ENCODE data around the gene PRIMA1. TPM values are rescaled to one million over a fixed set of nuclear protein-coding genes. Genes with fewer than 3 reads are reported as not detected.

The PRIMA1 gene
- total RNA-seq, 1 experiment from 2014 or later: 0.26 TPM

DNA sequence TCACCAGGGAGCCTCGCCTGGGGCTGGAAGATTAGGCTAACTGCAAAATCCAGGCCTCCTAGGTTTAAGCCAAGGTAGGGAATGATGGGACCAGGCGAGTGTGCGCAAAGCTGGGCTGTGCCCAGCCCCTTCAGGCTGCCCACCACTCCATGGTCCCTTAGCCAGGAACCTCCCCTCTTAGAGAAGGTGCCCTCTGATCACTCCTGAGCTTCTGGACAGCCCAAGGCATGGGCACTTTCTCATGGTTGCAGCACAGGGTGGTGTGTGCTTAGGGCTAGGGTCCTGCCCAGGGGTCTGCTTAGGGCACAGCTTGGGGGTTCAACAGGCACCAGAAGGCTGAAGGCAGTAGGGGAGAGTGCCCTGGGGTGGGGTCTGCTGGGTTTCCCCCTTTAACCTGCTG, 69.0 kb downstream of the PRIMA1 start:
- BruUV-seq (replicated peaks): no TSS peak
- DNase-seq (ENCODE audit: low read depth, low spot score): no peak
- H3K36me3 ChIP-seq (ENCODE audit: control insufficient read depth, insufficient read depth, low read length): no peaks in the 10 kb centered on the region
- intact Hi-C loops (cut with micrococcal nuclease; ENCODE audit: unreplicated experiment) (no loop called here), in situ Hi-C loops (cut with HindIII; ENCODE audit: low pct_unique_long_range_greater_than_20kb, low sequenced_read_pairs) (no loop called here)
- TF ChIP-seq TCF7L2 (IDR thresholded peaks at IDR 0.05; ENCODE audit: low read depth, low read length) (no peak), SIN3A (IDR thresholded peaks at IDR 0.05; ENCODE audit: borderline replicate concordance, insufficient read depth, low read depth, low read length) (no peak), POLR2AphosphoS5 (IDR thresholded peaks at IDR 0.05; ENCODE audit: low read depth, low read length) (no peak)
- TF ChIP-seq, protein P1, sequence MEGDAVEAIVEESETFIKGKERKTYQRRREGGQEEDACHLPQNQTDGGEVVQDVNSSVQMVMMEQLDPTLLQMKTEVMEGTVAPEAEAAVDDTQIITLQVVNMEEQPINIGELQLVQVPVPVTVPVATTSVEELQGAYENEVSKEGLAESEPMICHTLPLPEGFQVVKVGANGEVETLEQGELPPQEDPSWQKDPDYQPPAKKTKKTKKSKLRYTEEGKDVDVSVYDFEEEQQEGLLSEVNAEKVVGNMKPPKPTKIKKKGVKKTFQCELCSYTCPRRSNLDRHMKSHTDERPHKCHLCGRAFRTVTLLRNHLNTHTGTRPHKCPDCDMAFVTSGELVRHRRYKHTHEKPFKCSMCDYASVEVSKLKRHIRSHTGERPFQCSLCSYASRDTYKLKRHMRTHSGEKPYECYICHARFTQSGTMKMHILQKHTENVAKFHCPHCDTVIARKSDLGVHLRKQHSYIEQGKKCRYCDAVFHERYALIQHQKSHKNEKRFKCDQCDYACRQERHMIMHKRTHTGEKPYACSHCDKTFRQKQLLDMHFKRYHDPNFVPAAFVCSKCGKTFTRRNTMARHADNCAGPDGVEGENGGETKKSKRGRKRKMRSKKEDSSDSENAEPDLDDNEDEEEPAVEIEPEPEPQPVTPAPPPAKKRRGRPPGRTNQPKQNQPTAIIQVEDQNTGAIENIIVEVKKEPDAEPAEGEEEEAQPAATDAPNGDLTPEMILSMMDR (IDR thresholded peaks at IDR 0.05): no peak
- TF ChIP-seq, protein P2, sequence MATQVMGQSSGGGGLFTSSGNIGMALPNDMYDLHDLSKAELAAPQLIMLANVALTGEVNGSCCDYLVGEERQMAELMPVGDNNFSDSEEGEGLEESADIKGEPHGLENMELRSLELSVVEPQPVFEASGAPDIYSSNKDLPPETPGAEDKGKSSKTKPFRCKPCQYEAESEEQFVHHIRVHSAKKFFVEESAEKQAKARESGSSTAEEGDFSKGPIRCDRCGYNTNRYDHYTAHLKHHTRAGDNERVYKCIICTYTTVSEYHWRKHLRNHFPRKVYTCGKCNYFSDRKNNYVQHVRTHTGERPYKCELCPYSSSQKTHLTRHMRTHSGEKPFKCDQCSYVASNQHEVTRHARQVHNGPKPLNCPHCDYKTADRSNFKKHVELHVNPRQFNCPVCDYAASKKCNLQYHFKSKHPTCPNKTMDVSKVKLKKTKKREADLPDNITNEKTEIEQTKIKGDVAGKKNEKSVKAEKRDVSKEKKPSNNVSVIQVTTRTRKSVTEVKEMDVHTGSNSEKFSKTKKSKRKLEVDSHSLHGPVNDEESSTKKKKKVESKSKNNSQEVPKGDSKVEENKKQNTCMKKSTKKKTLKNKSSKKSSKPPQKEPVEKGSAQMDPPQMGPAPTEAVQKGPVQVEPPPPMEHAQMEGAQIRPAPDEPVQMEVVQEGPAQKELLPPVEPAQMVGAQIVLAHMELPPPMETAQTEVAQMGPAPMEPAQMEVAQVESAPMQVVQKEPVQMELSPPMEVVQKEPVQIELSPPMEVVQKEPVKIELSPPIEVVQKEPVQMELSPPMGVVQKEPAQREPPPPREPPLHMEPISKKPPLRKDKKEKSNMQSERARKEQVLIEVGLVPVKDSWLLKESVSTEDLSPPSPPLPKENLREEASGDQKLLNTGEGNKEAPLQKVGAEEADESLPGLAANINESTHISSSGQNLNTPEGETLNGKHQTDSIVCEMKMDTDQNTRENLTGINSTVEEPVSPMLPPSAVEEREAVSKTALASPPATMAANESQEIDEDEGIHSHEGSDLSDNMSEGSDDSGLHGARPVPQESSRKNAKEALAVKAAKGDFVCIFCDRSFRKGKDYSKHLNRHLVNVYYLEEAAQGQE (IDR thresholded peaks at IDR 0.05; ENCODE audit: insufficient read depth in 1 of 2, low read depth in 2 of 2, low read length in 1 of 2): no peak
- no peaks in the 10 kb centered on the region for H3K9me3 ChIP-seq (ENCODE audit: control insufficient read depth, insufficient read depth, low read depth, low read length)
- no peak overlapping the region for H3K4me3 ChIP-seq (ENCODE audit: low read depth in 2 of 2, low read length in 2 of 2)
- H3K27me3 ChIP-seq (ENCODE audit: control insufficient read depth, insufficient read depth, low read length): no peaks in the 10 kb centered on the region
- CTCF ChIA-PET: no interaction called here
- no peaks in the 10 kb centered on the region for H3K4me1 ChIP-seq (ENCODE audit: control insufficient read depth, insufficient read depth, low read length)
- ATAC-seq: no peak
- POLR2A ChIA-PET: no interaction called here
- H3K27ac ChIP-seq (ENCODE audit: low read length): no peak overlapping the region

DNA sequence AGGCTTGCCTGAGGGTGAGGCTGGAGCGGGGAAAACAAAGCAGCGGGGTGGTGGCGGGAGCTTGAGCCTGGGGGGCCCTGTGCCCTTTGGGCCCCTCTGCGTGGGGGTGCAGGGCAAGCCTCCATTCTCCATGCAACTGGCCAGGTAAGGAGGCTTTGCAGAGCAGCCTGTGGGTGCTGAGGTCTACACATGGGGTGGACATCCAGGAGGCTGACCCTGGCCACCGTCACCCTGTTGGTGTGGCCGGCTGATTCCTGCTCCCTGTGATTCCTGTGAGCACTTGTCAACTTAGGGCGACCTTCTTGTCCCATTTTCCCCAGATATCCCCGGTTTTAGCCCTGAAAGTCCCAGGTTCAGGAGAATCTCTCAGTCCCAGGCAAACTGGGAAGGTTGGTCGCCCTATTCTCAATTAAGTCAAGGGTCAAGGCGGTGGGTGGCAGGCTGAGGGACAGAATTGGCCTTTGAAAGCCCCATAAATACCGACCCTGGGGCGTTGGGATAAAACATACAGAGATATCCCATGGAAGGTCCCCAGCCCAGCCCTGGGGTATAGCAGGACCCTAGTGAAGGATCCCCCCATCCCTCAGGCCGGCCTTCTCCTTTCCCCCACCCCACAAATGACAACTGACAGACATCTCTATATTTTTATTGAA, 70.5 kb downstream of the PRIMA1 start:
- DNase-seq (ENCODE audit: low read depth, low spot score) (no peak), ATAC-seq (no peak)
- in situ Hi-C loops (cut with HindIII; ENCODE audit: low pct_unique_long_range_greater_than_20kb, low sequenced_read_pairs): no loop called here
- Histone ChIP-seq H3K9me3 (ENCODE audit: control insufficient read depth, insufficient read depth, low read depth, low read length) (no peaks in the 10 kb centered on the region), H3K27me3 (ENCODE audit: control insufficient read depth, insufficient read depth, low read length) (no peaks in the 10 kb centered on the region), H3K4me3 (ENCODE audit: low read depth in 2 of 2, low read length in 2 of 2) (no peak overlapping the region), H3K4me1 (ENCODE audit: control insufficient read depth, insufficient read depth, low read length) (no peaks in the 10 kb centered on the region), H3K36me3 (ENCODE audit: control insufficient read depth, insufficient read depth, low read length) (no peaks in the 10 kb centered on the region), H3K27ac (ENCODE audit: low read length) (no peak overlapping the region)
- ChIA-PET POLR2A (no interaction called here), CTCF (no interaction called here)
- no TSS peak for BruUV-seq (replicated peaks)
- intact Hi-C loops (cut with micrococcal nuclease; ENCODE audit: unreplicated experiment): no loop called here
- TF ChIP-seq SIN3A (IDR thresholded peaks at IDR 0.05; ENCODE audit: borderline replicate concordance, insufficient read depth, low read depth, low read length) (no peak), POLR2AphosphoS5 (IDR thresholded peaks at IDR 0.05; ENCODE audit: low read depth, low read length) (no peak), TCF7L2 (IDR thresholded peaks at IDR 0.05; ENCODE audit: low read depth, low read length) (no peak)
- TF ChIP-seq, protein P2 (IDR thresholded peaks at IDR 0.05; ENCODE audit: insufficient read depth in 1 of 2, low read depth in 2 of 2, low read length in 1 of 2): no peak
- TF ChIP-seq, protein P1 (IDR thresholded peaks at IDR 0.05): no peak

Measured in Panc1 (cell line).